GM18526 (cell line): ENCODE results near the gene SOHLH1.

Source experiments
- POLR2A ChIP-seq: IDR thresholded peaks from 3 replicates; pipeline ENCODE4 v1.6.1; 2011; ENCODE audit not compliant: insufficient read length; ENCODE audit errors: extremely low read depth

Gene SOHLH1

GRCh38 chr9:135698236-135698635 is 1.0 kb downstream of the SOHLH1 start:
- no peak for TF ChIP-seq POLR2A

GRCh38 chr9:135697226-135697625 is 2.1 kb downstream of the SOHLH1 start:
- no peak for TF ChIP-seq POLR2A

GRCh38 chr9:135696446-135696845 is 2.8 kb downstream of the SOHLH1 start:
- TF ChIP-seq POLR2A, result no peak

- TF ChIP-seq POLR2A, result no peak
Observed at GRCh38 chr9:135695642-135696041, 3.6 kb downstream of the SOHLH1 start.

GRCh38 chr9:135695036-135695435 is 4.2 kb downstream of the SOHLH1 start:
- TF ChIP-seq POLR2A, result no peak

GRCh38 chr9:135694414-135694813 is 4.9 kb downstream of the SOHLH1 start:
- no peak for TF ChIP-seq POLR2A

GRCh38 chr9:135693771-135694170 is 5.5 kb downstream of the SOHLH1 start:
- no peak for TF ChIP-seq POLR2A

- TF ChIP-seq POLR2A, result no peak
Observed at GRCh38 chr9:135693265-135693664, 6.0 kb downstream of the SOHLH1 start.

- TF ChIP-seq POLR2A, result no peak
Observed at GRCh38 chr9:135692410-135692809, 6.9 kb downstream of the SOHLH1 start.

- no peak for TF ChIP-seq POLR2A
Observed at GRCh38 chr9:135690836-135691570, 8.3 kb downstream of the SOHLH1 start.

GRCh38 chr9:135689011-135689410 is 10.3 kb downstream of the SOHLH1 start:
- no peak for TF ChIP-seq POLR2A

- no peak for TF ChIP-seq POLR2A
Observed at GRCh38 chr9:135687216-135687615, 12.1 kb downstream of the SOHLH1 start.

GRCh38 chr9:135684691-135685090 is 14.6 kb downstream of the SOHLH1 start:
- no peak for TF ChIP-seq POLR2A

GRCh38 chr9:135683401-135684034 is 15.8 kb downstream of the SOHLH1 start:
- TF ChIP-seq POLR2A, result no peak

- no peak for TF ChIP-seq POLR2A
Observed at GRCh38 chr9:135681161-135681560, 18.1 kb downstream of the SOHLH1 start.

GRCh38 chr9:135680056-135680455 is 19.2 kb downstream of the SOHLH1 start:
- no peak for TF ChIP-seq POLR2A
